Calu3 (cell line): ENCODE results near the gene AGXT2. TPM values are rescaled to one million over a fixed set of nuclear protein-coding genes. Genes with fewer than 3 reads are reported as not detected.

Source experiments
- BruUV-seq: library from RNA; stranded (reverse); fragments of 400-500 nt; replicated peaks from 2 replicates; lab custom pipeline; 2021; lab: Mats Ljungman, UMichigan
- CTCF ChIA-PET: fragments of 300-600 bp; sonication (Branson Sonifier 250); formaldehyde crosslinking; loops from one replicate; lab custom pipeline; 2022; ENCODE audit warnings: antibody characterized with exemption; lab: Charles Lee
- DNase-seq: peaks from one replicate; pipeline ENCODE4 v3.0.0; 2022
- H3K27ac Mint-ChIP-seq: one replicate; pipeline ENCODE4 v1.8.0; 2022; ENCODE audit warnings: mixed read lengths; ENCODE audit not compliant: unreplicated experiment
- H3K27me3 Mint-ChIP-seq: one replicate; pipeline ENCODE4 v1.8.0; 2022; ENCODE audit warnings: mixed read lengths; ENCODE audit not compliant: unreplicated experiment
- H3K36me3 Mint-ChIP-seq: one replicate; pipeline ENCODE4 v1.8.0; 2022; ENCODE audit warnings: mild to moderate bottlenecking, moderate library complexity, mixed read lengths; ENCODE audit not compliant: insufficient read depth, unreplicated experiment
- H3K4me1 Mint-ChIP-seq: one replicate; pipeline ENCODE4 v1.8.0; 2022; ENCODE audit warnings: mild to moderate bottlenecking, low read depth, mixed read lengths; ENCODE audit not compliant: unreplicated experiment
- H3K4me3 Mint-ChIP-seq: one replicate; pipeline ENCODE4 v1.8.0; 2022; ENCODE audit warnings: mild to moderate bottlenecking, low read depth, moderate library complexity, mixed read lengths; ENCODE audit not compliant: unreplicated experiment
- H3K9me3 Mint-ChIP-seq: one replicate; pipeline ENCODE4 v1.8.0; 2022; ENCODE audit warnings: low read depth, mixed read lengths; ENCODE audit not compliant: unreplicated experiment
- intact Hi-C: fragments of 100-400 bp; cut with micrococcal nuclease; formaldehyde crosslinking; loops from one replicate; pipeline ENCODE4 v1.10.0; 2022; ENCODE audit not compliant: unreplicated experiment
- total RNA-seq: library from RNA; stranded (reverse); gene quantifications from 2 replicates; pipeline ENCODE4 v1.2.3, GENCODE V29; 2022
- TF ChIP-seq, protein P1 (sequence below): fragments of 200-600 bp; IDR thresholded peaks from one replicate; pipeline ENCODE4 v1.8.0; 2022; ENCODE audit warnings: antibody characterized with exemption; ENCODE audit not compliant: unreplicated experiment

The AGXT2 gene
- total RNA-seq, 1 experiment from 2014 or later = not detected

DNA sequence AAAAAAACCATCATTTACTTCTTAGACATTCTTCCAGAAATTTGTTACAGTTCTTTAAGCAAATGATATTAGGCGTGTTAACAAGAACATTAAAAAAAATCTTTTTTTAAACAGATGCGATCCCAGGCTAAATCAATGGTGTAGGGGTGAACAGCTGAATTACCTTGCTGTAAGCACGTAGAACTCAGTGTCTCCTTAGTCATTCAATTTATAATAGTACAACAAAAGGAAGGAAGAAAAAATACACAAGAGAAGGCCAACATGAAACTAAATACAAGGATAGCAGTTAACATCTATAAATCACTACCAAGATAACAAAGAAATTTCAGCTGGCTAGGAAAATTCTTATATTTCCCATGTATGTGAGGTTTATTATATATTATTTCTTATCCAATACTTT lies 35.4 kb downstream of the AGXT2 start:
- CTCF ChIA-PET = interaction anchor here (1.1 kb wide), 1 partner anchor 9 kb away, joined by 3 read pairs; no protein-coding TSS in a partner anchor
- DNase-seq = no peak
- no peaks in the 10 kb centered on the region for H3K9me3 Mint-ChIP-seq
- TF ChIP-seq, protein P1, sequence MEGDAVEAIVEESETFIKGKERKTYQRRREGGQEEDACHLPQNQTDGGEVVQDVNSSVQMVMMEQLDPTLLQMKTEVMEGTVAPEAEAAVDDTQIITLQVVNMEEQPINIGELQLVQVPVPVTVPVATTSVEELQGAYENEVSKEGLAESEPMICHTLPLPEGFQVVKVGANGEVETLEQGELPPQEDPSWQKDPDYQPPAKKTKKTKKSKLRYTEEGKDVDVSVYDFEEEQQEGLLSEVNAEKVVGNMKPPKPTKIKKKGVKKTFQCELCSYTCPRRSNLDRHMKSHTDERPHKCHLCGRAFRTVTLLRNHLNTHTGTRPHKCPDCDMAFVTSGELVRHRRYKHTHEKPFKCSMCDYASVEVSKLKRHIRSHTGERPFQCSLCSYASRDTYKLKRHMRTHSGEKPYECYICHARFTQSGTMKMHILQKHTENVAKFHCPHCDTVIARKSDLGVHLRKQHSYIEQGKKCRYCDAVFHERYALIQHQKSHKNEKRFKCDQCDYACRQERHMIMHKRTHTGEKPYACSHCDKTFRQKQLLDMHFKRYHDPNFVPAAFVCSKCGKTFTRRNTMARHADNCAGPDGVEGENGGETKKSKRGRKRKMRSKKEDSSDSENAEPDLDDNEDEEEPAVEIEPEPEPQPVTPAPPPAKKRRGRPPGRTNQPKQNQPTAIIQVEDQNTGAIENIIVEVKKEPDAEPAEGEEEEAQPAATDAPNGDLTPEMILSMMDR = no peak
- intact Hi-C loops = no loop called here
- no TSS peak for BruUV-seq
- no peak overlapping the region for H3K4me3 Mint-ChIP-seq
- H3K36me3 Mint-ChIP-seq = no peaks in the 10 kb centered on the region
- H3K27ac Mint-ChIP-seq = no peak overlapping the region
- H3K4me1 Mint-ChIP-seq = no peaks in the 10 kb centered on the region
- H3K27me3 Mint-ChIP-seq = peaks cover 42% of the 10 kb centered on the region

DNA sequence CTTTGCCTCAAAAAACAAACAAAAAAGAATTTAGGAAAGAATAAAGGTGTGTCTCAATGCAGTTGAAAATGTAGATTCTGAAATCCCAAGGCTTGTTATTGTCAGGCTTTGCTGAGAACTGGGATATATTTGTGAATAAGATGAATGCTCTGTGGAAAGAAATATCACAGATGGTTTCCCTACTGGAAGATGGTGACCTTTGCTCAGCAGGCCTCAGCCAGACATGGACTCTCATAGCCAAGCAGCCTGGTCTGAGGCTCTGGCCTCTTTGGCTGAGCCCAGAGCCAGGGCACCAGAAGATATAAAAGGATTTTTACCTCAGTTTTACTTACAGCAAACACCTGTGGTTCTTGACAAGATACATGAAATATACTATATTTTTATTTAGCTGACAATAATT lies 37.1 kb downstream of the AGXT2 start:
- intact Hi-C loops = no loop called here
- Mint-ChIP-seq H3K27ac (no peak overlapping the region), H3K4me1 (no peaks in the 10 kb centered on the region), H3K9me3 (no peaks in the 10 kb centered on the region), H3K27me3 (peaks cover 54% of the 10 kb centered on the region), H3K36me3 (no peaks in the 10 kb centered on the region), H3K4me3 (no peak overlapping the region)
- no peak for DNase-seq
- CTCF ChIA-PET = no interaction called here
- TF ChIP-seq, protein P1 = no peak
- BruUV-seq = no TSS peak

DNA sequence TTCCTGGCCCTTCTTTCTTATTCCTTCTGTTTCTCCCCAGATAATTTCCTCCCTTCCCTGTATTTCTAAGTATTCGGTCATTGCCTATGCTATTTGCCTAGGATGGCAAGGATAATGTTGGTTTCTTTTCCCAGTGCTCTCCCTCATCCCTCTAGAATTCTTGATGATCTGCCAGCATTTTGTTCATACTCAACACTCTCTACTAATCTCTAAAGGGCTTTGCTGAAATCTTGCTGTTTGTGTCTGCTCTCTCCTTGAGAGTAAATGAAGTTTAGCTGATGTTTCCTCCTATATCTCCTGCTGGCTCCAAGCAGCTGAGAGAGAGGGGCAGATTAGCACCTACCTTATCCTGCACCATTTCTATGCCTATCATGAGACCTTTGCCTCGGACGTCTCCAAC lies 38.1 kb downstream of the AGXT2 start:
- H3K27ac Mint-ChIP-seq = no peak overlapping the region
- no peaks in the 10 kb centered on the region for H3K36me3 Mint-ChIP-seq
- BruUV-seq = no TSS peak
- DNase-seq = no peak
- intact Hi-C loops = no loop called here
- H3K27me3 Mint-ChIP-seq = peaks cover 51% of the 10 kb centered on the region
- TF ChIP-seq, protein P1 = no peak
- CTCF ChIA-PET = no interaction called here
- H3K4me3 Mint-ChIP-seq = no peak overlapping the region
- no peaks in the 10 kb centered on the region for H3K9me3 Mint-ChIP-seq
- no peaks in the 10 kb centered on the region for H3K4me1 Mint-ChIP-seq

DNA sequence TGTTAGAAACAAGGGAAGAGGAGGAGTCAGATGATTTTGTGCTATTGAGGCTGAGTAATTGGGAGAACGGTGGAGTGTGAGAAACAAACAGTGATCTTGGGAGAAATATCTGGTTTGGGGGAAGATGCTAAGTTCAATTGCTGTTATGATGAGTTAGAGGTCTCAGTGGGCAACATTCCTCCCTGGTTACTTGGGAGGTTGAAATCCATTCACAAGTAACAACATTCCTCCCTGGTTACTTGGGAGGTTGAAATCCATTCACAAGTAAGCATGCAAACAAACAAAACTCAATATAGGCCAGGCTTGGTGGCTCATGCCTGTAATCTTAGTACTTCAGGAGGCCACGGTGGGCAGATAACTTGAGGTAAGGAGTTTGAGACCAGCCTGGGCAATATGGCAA lies 38.7 kb downstream of the AGXT2 start:
- H3K36me3 Mint-ChIP-seq = no peaks in the 10 kb centered on the region
- no peaks in the 10 kb centered on the region for H3K4me1 Mint-ChIP-seq
- BruUV-seq = no TSS peak
- DNase-seq = no peak
- CTCF ChIA-PET = no interaction called here
- intact Hi-C loops = no loop called here
- H3K9me3 Mint-ChIP-seq = no peaks in the 10 kb centered on the region
- TF ChIP-seq, protein P1 = no peak
- H3K27ac Mint-ChIP-seq = no peak overlapping the region
- H3K4me3 Mint-ChIP-seq = no peak overlapping the region
- H3K27me3 Mint-ChIP-seq = peaks cover 54% of the 10 kb centered on the region
